ENCODE results near the gene XRCC6. TPM values are rescaled to one million over a fixed set of nuclear protein-coding genes. Genes with fewer than 3 reads are reported as not detected.
"Not testable (repeated sequence)": the region's sequence is repeated elsewhere in the genome, so short reads cannot be mapped to it uniquely, and the experiment has no call there.

XRCC6 gene
- total RNA-seq, result 65.9 TPM

DNA sequence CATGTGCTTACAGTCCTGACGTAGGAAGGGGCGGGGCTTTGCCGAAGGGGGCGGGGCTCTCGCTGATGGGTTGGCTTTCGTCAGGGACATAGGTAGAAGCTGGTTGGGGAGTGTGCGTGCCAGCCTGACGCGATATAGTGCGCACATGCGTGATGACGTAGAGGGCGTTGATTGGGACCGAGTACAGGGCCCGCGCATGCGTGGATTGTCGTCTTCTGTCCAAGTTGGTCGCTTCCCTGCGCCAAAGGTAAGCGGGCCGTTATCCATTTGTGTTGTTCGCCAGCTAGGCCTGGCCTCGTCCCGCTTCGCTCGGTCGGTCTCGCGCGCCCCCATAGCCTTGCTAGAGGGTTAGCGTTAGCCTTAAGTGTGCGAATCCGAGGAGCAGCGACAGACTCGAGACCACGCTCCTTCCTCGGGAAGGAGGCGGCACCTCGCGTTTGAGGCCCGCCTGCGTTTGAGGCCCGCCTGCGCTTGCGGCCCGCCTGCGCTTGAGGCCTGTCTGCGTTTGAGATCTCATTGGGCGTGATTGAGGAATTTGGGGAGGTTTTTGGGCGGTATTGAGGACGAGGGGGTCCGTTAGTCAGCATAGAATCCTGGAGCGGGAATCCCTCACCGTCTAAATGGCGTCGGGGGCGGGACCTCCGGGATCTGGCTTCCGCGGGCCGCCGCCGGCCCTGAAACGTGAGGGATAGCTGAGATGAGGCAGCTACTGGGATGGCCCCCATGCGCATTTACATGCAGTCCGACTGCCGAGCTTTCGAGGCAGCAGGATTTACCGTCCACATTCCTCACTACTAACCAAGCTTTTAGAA, at the start of gene XRCC6:
Gene XRCC6 (plus strand): TSS at position 197 of the 812 bp plus-strand sequence. CDS start 710 bp downstream, outside the sequence.
- DNase-seq (ENCODE audit: low spot score) (peak; percentile 100), ATAC-seq (peak; percentile 90)

DNA sequence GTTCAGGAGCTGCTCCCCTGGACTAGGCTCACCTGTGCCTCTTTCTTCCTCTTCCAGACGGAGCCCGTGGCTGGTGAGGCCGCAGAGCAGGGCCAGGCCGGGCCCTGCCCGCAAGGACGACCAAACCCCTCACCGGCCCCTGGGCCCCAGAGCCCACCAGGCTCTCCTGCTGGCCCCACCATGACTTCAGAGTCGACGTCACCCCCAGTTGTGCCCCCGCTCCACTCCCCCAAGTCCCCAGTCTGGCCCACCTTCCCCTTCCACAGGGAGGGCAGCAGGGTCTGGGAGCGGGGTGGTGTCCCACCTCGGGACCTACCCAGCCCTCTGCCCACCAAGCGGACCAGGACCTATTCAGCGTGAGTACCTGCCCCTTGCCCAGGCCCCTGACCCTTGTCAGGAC, 49.3 kb upstream of the XRCC6 start:
- ATAC-seq, result no peak
- DNase-seq (ENCODE audit: low spot score), result no peak

DNA sequence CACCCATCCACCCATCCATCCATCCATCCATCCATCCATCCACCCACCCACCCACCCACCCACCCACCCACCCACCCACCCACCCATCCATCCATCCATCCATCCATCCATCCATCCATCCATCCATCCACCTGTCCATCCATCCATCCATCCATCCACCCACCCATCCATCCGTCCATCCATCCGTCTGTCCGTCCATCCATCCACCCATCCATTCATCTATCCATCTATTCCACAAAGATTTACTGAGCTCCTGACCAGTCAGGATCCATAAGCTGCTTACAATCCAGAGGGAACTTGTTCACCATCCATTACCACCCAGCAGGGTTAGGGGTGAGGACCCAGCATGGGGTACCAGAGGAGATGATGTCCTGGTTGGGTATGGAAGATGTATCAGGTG, 48.8 kb upstream of the XRCC6 start:
- not testable (repeated sequence) for DNase-seq (ENCODE audit: low spot score); ATAC-seq

DNA sequence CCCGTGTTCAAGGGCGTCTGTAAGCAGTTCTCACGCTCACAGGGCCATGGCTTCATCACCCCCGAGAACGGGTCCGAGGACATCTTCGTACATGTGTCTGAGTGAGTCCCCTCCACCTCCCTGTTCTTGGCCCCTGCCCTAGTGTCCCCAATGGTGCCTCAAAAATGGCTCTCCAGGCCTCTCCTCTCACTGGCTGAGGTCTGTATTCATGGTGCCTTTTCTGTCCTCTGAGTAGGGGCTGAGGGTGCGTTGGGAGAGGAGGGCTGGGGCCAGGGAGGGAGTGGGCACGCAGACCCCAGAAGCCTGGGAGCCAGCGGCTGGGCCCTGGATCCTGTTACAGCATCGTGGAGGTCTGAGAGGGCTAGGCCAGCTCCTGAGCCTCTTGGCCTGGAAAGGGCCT, 47.4 kb upstream of the XRCC6 start:
- DNase-seq (ENCODE audit: low spot score), result no peak
- no peak for ATAC-seq

DNA sequence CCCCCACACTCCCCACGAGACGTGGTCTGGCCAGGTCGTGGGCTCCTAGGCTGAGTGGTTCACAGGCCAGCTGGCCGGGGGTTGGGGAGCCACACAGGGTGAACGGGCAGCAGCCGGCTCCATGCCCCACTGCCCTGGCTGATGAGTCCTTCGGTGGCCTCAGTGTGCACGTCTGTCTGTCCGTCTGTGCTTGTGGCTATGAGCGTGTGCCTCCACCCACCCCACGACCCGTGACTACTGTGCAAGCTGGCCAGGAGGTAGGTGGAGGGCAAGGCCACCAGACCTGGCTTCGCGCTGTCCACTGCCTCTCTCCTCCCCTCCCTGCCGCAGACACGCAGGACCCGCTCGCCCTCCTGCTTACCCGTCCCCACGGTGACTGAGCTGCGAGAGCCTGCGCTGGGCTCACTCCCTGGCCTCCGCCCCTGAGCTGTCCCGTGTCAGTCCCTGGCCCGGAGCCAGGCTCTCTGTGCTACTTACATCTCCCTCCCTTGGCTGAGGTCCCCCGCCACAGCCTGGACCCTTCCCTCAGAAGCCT, 46.2 kb upstream of the XRCC6 start:
- ATAC-seq (peak; percentile 3), DNase-seq (ENCODE audit: low spot score) (no peak)

DNA sequence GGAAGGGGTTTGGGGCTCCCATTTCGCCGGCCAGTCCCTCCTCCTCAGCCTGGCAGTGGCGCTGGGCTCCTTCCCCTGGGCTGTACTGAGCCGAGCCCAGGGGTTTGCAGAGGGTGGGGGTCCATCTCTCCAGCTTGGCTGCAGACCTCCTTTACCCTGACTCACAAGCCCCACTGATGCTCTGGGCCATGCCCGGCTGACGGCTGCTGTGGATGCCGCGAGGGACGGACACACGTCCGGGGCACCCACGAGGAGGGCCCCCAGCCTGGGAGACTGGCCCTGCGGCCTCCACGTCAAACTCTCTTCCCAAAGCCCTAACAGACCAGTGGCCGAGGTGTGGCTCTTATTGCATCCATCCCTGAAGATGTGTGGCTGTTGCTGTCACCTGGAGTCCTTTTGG, 45.6 kb upstream of the XRCC6 start:
- DNase-seq (ENCODE audit: low spot score) (no peak), ATAC-seq (no peak)

DNA sequence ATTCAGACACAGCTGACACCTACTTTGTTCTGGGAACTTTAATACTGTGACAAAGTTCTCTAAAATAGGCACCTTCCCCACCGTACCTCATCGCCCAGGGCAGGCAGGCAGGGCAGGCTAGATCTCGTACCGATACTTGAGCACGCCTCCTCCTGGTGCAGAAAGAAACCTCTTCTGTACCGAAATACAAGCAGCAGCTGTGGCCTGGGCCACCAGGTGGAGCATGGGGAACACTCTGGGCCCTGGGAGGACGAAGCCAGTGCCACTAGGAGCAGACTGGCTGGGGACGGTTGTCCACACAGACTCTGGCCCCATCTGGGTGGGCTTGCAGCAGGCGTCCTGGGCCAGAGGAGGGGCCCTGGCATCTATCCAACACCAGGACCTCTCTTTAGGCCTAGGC, 44.2 kb upstream of the XRCC6 start:
- peak; percentile 85 for ATAC-seq
- DNase-seq (ENCODE audit: low spot score), result peak; percentile 64

DNA sequence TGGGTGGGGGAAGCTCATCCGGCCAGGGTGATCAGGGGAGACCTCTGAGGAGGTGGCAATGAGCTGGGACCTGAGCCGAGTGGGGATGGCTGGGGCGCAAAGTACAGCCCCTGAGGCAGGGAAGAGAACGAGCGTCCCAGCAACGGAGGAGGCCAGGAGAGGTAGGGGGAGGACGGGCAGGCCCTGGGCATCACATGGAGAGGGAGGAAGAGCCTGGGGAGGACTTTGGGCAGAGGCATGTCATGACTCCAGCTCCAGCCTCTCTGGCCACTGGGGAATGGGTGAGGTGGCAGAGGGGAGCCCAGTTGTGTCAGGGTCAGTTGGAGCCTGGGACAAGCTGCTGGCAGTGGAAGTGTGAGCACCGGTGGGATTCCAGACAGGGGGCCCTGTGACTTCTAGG, 43.0 kb upstream of the XRCC6 start:
- ATAC-seq, result no peak
- no peak for DNase-seq (ENCODE audit: low spot score)

DNA sequence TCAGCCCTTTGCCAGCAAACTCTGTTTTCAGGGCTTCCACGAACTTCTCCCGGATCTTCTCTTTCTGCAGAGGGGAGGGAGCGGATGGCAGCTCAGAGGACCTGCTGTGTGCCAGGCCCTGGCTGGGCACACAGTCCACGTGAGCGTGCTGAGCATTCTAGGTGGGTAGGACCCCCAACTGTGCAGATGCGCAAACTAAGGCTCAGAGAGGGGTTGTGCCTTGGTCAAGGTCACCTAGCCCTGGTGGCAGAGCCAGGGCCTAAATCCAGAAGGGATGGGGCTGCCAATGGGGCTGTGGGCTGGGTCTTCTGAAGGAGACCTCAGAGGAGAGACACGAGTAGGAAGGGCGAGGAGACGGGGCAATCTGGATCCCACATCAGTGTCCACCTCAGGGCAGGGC, 42.3 kb upstream of the XRCC6 start:
- ATAC-seq, result no peak
- DNase-seq (ENCODE audit: low spot score), result no peak

DNA sequence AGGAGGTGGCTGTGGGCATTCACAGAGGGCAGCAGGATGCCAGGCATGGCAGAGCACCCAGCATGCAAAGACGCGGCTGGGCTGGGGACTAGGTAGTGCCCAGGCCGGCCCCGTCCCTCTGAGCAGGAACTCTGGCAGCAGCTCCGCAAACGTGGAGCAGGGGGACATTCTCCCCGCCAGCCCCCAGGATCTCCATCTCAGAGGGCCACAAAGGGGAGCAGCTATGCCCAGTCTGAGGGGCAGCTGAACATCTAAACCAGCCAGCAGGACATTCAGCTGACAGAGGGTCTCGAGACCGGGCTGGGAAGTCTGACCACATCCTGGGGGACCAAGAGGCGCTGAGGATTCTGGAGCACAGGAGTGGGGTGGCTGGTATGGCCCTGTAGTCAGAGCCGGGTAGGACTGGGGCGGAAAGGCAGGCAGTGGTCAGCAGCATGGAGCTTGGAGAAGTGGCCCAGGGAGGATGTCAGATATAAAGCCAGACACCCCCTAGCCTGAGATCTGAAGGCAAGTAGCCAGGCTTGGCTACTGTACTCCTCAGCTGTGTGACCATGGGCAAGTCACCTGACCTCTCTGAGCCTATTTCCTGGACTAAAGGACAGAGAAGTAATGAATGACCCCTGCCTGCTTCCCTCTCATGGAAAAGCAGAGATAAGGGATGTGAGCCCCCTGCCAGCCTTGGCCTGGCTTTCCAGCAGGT, 41.6 kb upstream of the XRCC6 start:
- ATAC-seq (no peak), DNase-seq (ENCODE audit: low spot score) (no peak)

DNA sequence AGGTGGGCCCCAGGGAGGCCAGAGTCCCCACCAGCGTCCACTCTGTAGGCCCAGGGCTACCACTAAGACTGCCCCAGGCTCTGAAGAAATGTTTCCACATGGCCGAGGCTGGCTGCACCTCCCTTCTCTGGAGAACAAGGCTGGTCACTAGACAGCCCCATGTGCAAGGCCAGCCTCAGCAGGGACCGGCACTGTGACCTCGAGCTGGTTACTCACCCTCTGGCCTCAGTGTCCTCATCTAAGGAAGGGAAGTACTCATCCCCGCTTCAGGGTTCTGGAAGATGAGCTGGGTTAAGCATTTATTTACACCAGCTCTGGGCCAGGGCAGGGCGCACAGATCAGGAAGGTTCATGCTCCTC, 41.1 kb upstream of the XRCC6 start:
- no peak for DNase-seq (ENCODE audit: low spot score)
- ATAC-seq, result no peak

DNA sequence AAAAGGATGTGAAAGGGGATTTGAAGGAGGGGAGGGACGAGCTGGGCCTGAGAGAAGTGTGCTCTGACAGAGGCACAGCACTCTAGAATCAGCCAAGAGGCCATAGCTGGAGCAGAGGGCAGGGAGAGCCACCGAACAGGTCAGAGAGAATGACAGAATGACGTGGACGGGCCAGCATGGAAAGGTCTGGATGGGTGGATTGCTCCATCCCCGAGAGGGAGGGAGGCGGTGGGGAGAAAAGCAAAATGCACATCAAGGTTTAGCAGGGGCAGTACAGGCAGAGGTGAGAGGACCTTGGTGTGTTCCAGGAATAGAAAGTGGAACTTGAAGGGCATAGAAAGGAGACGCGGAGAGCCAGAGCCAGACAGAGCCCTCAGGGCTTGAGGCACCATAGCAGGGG, 38.4 kb upstream of the XRCC6 start:
- DNase-seq (ENCODE audit: low spot score), result no peak
- no peak for ATAC-seq

DNA sequence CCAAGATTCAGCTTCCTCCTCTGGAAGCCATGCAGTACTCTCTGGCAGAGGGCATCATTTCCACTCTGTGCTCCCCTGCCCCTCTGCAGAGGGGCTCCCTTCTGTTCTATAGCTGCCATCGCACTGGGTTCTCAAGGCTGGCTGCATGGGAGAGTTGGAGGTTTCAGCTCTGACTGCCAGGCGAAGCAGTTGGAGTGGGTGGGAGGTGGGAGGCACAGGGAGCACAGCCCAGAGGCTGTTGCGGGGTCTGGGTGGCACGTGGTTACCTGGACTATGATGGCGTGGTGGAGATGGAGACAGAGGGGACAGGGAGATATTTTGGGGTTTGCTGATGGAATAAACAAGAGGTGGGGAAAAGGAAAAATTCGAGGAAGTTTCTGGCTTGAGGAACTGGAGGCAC, 36.2 kb upstream of the XRCC6 start:
- no peak for ATAC-seq

DNA sequence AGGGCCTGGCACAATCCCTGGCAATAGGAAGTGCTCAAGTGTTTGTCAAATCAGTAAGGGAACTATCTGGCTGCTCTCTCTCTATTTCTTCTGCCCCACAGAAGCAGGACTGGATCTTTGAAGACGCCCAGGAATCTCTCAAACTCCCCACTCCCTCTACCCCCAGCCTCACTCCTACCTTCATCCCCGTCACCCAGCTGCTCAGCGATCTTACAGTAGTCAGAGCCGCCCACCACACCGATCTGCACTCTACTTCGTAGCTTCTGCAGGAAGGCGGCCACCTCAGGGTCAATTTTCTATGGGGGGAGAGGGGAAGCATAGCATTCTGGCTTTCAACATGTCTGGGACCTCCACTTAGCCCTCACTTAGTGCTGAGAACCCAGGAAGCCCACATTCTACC, 35.2 kb upstream of the XRCC6 start:
- DNase-seq (ENCODE audit: low spot score) (no peak), ATAC-seq (no peak)

More for the DNA sequence above, 36.2 kb upstream of the XRCC6 start:
- DNase-seq (ENCODE audit: low spot score), result no peak

DNA sequence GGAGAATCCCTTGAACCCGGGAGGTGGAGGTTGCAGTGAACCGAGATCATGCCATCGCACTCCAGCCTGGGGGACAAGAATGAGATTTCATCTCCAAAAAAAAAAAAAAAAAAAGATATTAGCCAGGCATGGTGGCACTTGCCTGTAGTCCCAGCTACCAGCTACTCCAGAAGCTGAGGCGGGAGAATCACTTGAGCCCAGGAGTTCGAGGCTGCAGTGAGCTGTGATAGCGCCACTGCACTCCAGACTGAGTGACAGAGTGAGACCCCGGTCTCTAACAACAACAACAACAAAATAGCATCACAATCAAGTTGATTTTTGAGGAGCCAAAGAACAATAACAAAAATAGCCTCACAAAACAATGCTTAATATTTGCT, 33.8 kb upstream of the XRCC6 start:
- DNase-seq (ENCODE audit: low spot score), result no peak

DNA sequence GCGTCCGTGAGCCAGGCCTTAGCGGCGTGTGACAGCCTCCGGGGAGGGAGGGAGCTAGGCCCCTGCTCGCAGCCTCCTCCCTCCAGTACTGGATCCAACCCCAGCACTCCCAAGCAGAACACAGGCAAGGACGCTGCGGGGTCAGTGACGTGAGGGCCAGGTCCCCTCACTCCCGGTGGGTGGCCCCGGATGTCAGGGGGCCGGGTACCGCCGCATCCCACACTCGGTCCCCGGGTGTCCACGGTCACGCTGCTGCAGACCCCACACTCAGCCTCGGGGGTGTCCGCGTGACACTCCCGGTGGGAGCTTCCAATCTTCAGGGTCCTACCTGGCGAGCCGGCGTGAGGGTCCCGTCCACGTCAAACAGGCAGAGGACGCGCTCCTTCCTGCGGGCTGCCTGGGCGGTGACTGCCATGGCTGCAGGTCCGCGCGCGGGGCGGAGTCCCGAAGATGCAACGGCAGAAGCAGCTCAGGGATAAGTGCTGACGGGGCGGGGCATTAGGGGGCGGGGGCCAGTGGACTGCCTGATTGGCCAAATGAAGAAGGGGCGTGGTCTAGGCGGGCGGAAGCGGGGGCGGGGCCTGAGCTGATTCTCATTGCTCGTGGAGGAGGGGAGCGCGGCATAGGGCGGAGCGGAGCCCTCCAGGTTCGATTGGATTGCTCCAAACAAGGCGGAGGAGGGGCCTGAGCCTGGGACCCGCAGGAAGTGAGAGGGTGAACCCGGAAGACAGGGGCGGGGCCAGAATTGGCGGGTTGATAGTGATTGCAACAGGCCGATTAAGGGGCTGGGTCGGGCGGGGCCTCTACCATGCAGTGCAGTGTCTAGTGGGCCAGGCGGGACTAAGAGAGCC, 31.5 kb upstream of the XRCC6 start, which contains the start of gene PMM1:
Gene PMM1 (minus strand): TSS at position 450 of the 851 bp plus-strand sequence. CDS start 35 bp downstream, at position 415.
- ATAC-seq, result peak; percentile 87
- DNase-seq (ENCODE audit: low spot score), result peak; percentile 100

More for the DNA sequence above, 33.8 kb upstream of the XRCC6 start:
- no peak for ATAC-seq

DNA sequence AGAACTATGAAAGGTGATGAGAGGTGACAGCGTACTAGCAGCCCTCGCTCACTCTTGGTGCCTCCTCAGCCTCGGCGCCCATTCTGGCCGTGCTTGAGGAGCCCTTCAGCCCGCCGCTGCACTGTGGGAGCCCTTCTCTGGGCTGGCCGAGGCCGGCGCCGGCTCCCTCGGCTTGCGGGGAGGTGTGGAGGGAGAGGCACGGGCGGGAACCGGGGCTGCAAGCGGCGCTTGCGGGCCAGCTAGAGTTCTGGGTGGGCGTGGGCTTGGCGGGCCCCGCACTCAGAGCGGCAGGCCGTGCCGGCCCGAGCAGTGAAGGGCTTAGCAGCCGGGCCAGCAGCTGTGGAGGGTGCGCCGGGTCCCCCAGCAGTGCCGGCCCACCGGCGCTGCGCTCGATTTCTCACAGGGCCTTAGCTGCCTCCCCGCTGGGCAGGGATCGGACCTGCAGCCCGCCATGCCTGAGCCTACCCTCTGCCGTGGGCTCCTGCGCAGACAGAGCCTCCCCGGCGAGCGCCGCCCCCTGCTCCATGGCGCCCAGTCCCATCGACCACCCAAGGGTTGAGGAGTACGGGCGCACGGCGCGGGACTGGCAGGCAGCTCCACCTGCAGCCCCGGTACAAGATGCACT, 27.6 kb upstream of the XRCC6 start:
- DNase-seq (ENCODE audit: low spot score); ATAC-seq: not testable (repeated sequence)

DNA sequence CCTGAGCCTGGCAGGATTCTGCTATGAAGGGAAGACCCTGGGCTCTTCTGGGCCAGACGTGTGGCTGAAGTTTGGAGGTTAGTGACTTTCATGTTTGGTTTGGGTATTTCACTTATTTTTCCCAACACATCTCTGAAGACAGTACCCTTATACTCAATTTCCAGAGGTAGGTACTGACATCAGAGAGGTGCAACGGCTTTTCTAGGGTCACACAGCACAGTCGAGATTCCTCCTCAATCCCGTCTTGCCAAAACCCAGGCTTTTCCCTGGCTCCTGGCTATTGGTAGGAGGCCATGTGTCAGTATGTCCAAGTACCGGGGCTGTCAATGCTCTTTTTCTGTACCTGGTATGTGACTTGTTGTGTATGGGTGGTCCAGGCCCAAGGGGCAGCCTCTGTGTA, 25.4 kb upstream of the XRCC6 start:
- ATAC-seq (no peak), DNase-seq (ENCODE audit: low spot score) (no peak)

DNA sequence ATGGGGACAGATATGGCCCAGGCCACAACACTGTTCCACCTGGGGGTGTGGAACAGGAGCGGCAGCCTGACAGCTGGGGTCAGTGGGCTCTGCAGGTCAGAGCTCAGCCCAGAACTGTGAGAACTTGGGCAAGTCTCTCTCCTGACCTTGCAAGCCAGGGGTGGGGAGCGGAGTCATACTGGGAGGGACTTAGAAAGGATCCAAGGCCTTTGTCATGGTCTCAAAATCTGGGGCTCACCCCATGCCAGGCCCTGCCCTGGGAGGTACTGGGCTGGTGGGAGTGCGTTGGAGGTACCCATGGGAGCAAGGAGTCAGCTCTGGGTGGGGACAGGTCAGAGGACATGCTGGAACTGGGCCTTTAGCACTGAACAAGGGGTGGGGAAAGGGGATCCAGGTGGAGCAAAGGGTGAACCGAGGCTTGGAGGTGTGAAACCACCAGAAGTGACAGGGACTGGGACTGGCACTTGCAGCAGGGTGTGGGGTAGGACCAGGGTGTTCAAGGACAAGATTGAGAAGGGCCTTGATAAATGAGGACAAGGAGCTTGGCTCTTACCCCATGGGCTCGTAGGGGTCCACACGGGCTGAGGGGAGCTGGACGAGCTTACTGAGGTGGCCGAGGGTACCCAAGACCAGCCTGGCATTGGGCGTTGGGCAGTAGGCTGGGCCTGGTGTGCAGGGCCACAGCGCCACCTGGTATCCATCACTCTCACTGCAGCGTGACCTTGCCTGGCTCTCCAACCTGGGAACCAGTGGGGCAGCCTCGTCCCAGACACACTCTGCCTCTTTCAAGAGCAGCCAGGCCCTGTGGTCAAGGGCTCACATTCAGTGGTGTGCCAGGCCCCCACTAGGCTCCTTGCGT, 24.1 kb upstream of the XRCC6 start:
- ATAC-seq, result peak; percentile 94
- DNase-seq (ENCODE audit: low spot score), result peak; percentile 65

DNA sequence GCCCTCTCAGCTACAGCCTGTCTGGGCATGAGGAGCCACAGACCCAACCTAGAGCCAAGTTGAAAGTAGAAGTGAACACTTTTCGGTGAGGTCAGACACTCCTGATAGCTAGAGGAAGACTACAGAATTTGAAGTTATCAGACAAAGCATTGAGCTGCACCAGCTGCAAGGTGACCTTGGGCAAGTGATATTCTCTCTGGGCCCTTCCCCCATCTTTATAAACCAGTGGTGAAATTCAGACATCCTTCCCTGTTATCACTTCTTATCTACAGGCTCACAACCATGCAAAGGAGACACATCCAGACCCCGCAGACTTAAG, 23.5 kb upstream of the XRCC6 start:
- DNase-seq (ENCODE audit: low spot score) (no peak), ATAC-seq (no peak)

All from left lobe of liver (tissue), 2 donors.